Testis (tissue), 2 donors: ENCODE results near the gene CCR8.
"Not testable (repeated sequence)": the region's sequence is repeated elsewhere in the genome, so short reads cannot be mapped to it uniquely, and the experiment has no call there.

ENCODE experiments used
- CTCF ChIP-seq, 3 experiments: fragments of 450-650 bp in 2 of 3; fragments of 200-600 bp in 1 of 3; sonication (generic) in 1 of 3; IDR thresholded peaks; one replicate each; pipeline ENCODE4 v1.5.1; 2016 to 2019; ENCODE audit warnings: antibody characterized with exemption in 3 of 3, mild to moderate bottlenecking in 2 of 3, moderate library complexity in 1 of 3
- POLR2A ChIP-seq: fragments of 450-650 bp; IDR thresholded peaks from one replicate; pipeline ENCODE4 v1.6.1; 2017; ENCODE audit warnings: antibody characterized with exemption, mild to moderate bottlenecking, moderate library complexity

- TF ChIP-seq CTCF (IDR thresholded peaks at IDR 0.05); POLR2A: not testable (repeated sequence)
These were observed 23.8 kb downstream of the CCR8 start for GRCh38 chr3:39353168-39353927.
